ENCODE data around the gene RPP25L. TPM values are rescaled to one million over a fixed set of nuclear protein-coding genes. Genes with fewer than 3 reads are reported as not detected.

The RPP25L gene
- total and polyA plus RNA-seq, 9 of the 15 experiments (the other 6 are each of a cell fraction or from before 2014, with no cell fraction given): 16.3 to 43.7 (median 29.0) TPM

DNA sequence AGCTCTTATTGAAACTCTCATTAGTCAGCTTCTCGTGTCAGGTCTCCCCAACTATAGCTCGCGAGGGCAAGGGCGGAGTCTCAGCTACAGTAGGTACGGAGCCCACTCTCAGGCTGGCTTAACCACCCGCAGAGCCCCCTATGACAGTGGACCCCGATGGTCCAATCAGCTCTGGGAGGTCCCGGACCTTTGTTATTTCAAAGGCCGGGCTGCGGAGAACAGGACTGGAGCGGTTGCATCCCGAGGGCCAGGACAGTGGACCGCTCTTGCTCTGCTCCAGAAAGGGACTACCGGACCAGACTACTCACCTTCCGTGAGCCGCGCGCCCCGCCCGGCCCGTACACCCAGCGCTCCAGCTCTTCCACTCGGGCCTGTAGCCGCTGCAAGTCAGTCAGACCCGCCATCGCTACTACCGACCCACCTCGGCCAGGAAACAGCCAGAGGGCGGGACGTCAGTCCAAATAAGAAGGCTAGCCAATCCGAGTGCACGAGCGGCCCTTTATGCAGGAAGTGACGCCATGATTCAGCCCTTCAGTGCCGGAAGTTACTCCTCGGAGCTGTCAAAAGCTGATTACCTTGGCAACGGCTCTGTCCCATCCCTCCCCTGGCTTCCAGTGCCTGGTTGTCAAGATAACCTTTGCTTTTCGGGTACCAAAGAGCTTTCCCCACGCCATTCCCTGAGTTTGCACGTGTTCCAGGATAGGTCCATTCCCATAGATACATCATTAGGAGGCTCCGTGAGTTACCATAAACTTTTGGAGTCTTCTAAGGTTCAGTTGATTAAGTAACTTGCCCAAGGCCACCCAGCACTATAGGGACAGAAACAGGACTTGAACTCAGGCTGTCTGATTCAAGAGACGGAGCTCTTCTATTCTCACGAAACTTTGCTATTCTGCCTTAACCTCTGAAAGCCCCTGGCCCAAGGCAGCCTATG lies 8.4 kb upstream of the RPP25L start, which contains the start of gene DCTN3 (continued):
- no peak for TF ChIP-seq POLR3A (IDR thresholded peaks at IDR 0.05; ENCODE audit: borderline replicate concordance, extremely low read depth, insufficient read depth, insufficient read length)
- TF ChIP-seq GABPB1 (CRISPR knock-in tag; IDR thresholded peaks at IDR 0.05): peak; percentile 90
- TF ChIP-seq PYGO2 (tag; IDR thresholded peaks at IDR 0.05): no peak
- no peak for TF ChIP-seq ZHX1 (conservative IDR thresholded peaks at IDR 0.05; ENCODE audit: low read length)
- TF ChIP-seq BRCA1 (IDR thresholded peaks at IDR 0.05): no peak
- no peak for TF ChIP-seq BRCA1 (CRISPR knock-in tag; IDR thresholded peaks at IDR 0.05)
- TF ChIP-seq PPARD (CRISPR knock-in tag; IDR thresholded peaks at IDR 0.05): no peak
- TF ChIP-seq ZNF184 (CRISPR knock-in tag; IDR thresholded peaks at IDR 0.05): no peak
- no peak for TF ChIP-seq MLX (CRISPR knock-in tag; conservative IDR thresholded peaks at IDR 0.05)
- TF ChIP-seq ZNF280B (CRISPR knock-in tag; IDR thresholded peaks at IDR 0.05): no peak
- TF ChIP-seq ELF4 (CRISPR knock-in tag; IDR thresholded peaks at IDR 0.05): no peak
- TF ChIP-seq HDAC2 (IDR thresholded peaks at IDR 0.05): no peak
- peak in 1 of 2 experiments; percentile 61; a peak in 1 of 4 replicates for TF ChIP-seq RCOR1 (IDR thresholded peaks at IDR 0.05; ENCODE audit: borderline replicate concordance in 1 of 2, low read depth in 2 of 2, low read length in 2 of 2)
- TF ChIP-seq ZNF507 (tag; conservative IDR thresholded peaks at IDR 0.05): no peak
- TF ChIP-seq HNRNPK (IDR thresholded peaks at IDR 0.05; ENCODE audit: low read depth, low read length, poor library complexity, severe bottlenecking): no peak
- no peak for TF ChIP-seq MYC (IDR thresholded peaks at IDR 0.05; ENCODE audit: low read depth, low read length)
- no peak for TF ChIP-seq MYC (CRISPR knock-in tag; IDR thresholded peaks at IDR 0.05; ENCODE audit: borderline replicate concordance, low read depth)
- TF ChIP-seq RHOXF2B (CRISPR knock-in tag; conservative IDR thresholded peaks at IDR 0.05): no peak
- TF ChIP-seq ZBTB2 (IDR thresholded peaks at IDR 0.05): no peak
- no peak for TF ChIP-seq NR1H2 (CRISPR knock-in tag; IDR thresholded peaks at IDR 0.05)
- peak; percentile 49 for TF ChIP-seq SAP30 (IDR thresholded peaks at IDR 0.05; ENCODE audit: borderline replicate concordance, insufficient read depth, low read depth, low read length, poor library complexity, severe bottlenecking)
- no peak for TF ChIP-seq CBFB (CRISPR knock-in tag; IDR thresholded peaks at IDR 0.05)

Data from K562 (cell line).